GM12873 (cell line): ENCODE data around the gene ALOX15.
A peak's percentile ranks its signal among the peaks of the same experiment; 100 is the strongest.

Source experiments
- TF ChIP-seq, protein P1 (sequence below): IDR thresholded peaks from 2 replicates; pipeline ENCODE4 v1.5.1; 2012; ENCODE audit warnings: low read depth, mild to moderate bottlenecking, moderate library complexity, low read length, control low read depth; ENCODE audit not compliant: insufficient read depth; ENCODE audit errors: missing control alignments

The ALOX15 gene

DNA sequence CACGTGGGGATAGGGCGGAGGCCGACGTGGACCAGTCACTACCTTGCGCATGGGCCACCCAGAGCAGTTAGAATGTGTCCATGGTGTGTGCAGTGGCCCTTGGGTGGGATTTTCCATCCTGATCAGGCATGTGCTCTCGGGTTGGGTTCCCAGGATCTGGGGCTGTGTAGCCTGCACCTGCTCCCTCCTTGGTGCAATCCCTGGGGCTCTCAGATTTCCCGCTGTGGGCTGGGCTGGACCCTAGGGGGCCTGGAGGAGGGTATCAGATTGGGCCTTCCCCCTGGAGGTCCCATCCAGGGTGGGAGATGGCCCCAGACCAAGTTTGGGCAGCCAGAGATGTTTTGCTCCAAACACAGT, 55.9 kb downstream of the ALOX15 start:
- TF ChIP-seq, protein P1, sequence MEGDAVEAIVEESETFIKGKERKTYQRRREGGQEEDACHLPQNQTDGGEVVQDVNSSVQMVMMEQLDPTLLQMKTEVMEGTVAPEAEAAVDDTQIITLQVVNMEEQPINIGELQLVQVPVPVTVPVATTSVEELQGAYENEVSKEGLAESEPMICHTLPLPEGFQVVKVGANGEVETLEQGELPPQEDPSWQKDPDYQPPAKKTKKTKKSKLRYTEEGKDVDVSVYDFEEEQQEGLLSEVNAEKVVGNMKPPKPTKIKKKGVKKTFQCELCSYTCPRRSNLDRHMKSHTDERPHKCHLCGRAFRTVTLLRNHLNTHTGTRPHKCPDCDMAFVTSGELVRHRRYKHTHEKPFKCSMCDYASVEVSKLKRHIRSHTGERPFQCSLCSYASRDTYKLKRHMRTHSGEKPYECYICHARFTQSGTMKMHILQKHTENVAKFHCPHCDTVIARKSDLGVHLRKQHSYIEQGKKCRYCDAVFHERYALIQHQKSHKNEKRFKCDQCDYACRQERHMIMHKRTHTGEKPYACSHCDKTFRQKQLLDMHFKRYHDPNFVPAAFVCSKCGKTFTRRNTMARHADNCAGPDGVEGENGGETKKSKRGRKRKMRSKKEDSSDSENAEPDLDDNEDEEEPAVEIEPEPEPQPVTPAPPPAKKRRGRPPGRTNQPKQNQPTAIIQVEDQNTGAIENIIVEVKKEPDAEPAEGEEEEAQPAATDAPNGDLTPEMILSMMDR, result no peak

DNA sequence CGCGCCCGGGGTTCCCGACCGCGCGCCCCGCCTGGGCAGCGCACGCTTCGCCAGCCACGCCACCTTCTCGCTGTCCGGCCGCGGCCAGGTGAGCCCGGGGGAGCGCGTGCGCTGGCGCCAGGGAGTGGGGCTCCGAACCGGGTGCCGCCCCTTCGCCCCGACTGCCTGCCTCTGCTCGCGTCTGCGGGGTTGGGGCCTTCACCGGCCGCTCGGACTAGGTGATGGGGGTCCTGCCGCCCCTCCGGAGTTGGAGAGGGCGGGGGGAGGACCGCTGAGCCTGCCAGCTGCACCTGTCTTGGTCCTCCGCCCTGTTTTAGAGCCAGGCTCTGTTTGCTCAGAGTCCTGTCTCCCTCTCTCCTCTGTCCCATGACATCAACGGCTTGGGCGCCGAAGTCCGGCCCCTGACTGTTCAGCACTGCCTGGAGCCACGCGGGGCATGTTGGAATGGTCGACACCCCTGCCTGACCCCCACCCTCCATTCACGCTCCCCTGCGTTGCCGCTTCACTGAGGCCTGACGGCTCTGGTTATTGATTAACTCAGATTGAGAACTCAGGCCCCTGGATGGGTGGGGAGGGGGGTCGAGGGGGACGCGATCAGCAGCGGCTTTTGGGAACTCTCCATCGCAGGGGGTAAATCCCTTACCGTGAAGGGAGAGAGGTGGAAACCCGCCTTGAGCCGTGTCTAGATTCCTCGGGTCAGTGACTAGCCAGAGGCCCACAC, 56.4 kb downstream of the ALOX15 start:
- TF ChIP-seq, protein P1, result no peak

DNA sequence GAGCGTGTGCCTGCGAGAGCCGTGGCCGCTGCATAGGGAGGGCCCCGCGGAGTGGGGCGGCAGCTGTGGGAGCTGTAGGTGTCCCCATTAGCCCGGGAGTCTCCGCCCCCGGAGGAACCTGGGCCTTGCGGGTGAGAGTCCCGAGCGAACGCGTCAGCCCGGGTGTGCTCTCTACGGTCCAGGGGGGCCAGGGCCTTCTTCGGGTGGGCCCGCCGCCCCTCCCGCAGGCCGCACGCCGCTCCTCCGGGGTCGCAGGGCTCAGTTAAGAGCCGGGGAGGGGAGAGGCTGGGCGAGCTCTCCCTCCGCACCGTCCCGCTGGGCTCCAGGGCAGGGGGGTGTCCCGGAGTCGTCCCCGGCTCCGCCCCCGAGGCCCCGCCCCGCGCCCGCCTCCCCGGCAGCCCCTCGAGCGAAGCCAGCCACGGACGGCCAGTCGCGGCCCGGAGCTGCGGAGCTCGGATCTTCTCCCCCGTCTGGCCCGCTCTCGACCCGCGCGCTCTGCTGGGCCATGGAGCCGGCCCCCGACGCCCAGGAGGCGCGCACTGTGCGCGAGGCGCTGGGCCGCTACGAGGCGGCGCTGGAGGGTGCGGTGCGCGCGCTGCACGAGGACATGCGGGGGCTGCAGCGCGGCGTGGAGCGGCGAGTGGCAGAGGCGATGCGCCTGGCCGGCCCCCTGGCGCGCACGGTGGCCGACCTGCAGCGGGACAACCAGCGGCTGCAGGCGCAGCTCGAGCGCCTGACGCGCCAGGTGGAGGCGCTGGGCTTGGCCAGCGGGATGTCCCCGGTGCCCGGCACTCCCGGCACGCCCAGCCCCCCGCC, 57.2 kb downstream of the ALOX15 start, which contains the start of gene SMTNL2:
TSS of gene SMTNL2 (plus strand) at position 429 of the 816 bp plus-strand sequence. CDS start at position 506, 77 bp downstream.
- TF ChIP-seq, protein P1, result no peak

DNA sequence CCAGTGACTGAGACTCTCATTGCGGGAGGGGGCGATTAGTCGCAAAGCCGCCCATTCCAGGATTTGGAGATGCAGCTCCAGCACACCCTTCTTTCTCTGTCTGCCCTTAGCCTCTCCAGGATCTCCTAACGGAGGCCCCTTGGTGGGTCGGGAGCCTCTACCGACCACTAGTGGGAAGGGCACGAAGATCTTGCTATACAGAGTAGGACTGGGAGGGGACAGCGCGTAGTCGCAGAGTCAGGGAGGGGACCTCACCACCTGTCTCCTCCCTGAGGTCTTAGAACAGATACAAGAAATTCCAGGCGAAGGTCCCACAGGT, 57.7 kb downstream of the ALOX15 start:
- TF ChIP-seq, protein P1, result peak; percentile 26

DNA sequence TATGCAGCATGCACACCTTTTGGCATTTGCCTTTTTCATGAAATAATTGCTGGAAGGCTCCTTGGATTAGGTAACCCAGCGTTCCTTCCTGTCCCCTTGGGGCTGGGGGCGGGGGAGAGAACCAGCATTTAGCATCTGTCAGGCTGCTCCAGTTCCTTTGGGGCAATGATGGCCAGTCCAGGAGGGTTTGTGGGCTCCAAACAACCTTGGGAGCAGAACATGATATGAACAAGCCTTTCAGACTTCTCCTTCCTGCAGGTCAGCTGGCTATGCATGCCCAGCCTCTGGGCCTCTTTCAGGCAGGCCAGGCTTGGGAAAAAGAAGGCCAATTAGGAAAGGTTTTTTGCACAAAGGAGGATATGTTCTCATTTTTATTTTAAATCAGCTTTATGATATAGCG, 58.3 kb downstream of the ALOX15 start:
- TF ChIP-seq, protein P1, result no peak

DNA sequence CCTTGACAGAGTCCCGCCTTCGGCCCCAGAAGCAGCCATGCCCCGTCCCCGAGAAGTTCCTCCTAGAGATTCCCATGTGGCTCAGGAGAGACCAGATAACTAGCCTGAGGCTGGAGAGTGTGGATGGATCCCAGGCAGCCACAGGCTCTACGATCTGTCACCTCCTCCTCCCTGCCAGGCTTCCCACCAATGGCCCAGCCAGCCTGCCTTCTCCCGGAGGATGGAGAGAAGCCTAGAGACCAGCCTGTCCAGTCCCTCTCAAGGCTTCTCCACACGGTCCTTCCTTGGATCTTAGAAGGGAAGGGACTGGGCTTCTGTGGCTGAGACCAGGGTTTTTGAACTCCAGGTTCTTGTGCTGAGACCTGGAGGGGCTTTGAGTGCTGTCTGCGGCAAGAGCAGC, 58.8 kb downstream of the ALOX15 start:
- TF ChIP-seq, protein P1, result no peak

DNA sequence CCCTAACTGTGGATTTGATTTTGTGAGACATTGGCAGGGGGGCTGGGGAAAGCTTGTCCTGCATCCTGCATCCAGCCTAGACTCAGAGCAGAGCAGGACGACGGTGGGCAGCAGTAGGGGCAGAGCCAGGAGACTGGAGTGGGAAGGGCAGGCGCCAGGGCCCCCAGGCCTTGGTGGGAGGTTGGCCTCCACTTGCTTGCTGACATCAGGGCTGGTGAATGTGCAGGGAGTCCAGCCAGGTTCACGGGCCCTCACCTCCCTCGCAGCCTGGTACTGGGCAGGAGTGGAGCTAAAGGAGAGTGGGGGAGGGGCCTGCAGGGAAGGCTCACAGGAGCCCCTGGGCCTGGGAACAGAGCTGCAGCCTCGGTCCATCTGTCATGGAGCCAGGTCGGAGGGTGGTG, 59.4 kb downstream of the ALOX15 start:
- TF ChIP-seq, protein P1, result no peak
